A549 (cell line): ENCODE measurements around the gene AKTIP.

Experiments
- BHLHE40 ChIP-seq: IDR thresholded peaks from 2 replicates; pipeline ENCODE4 v1.6.1; 2012; ENCODE audit warnings: low read depth, low read length, inconsistent platforms
- CHD2 ChIP-seq: fragments of 150-350 bp; IDR thresholded peaks from 2 replicates; pipeline ENCODE4 v1.6.1; 2014; ENCODE audit warnings: low read length; ENCODE audit not compliant: partially characterized antibody
- EP300 ChIP-seq, 2 experiments: fragments of >200 bp; sonication (Bioruptor Twin); formaldehyde crosslinking; IDR thresholded peaks; 2 replicates in 1 of 2; 3 replicates in 1 of 2; pipeline ENCODE4 v1.6.1; 2016 to 2017
- KDM5A ChIP-seq: fragments of 200-600 bp; sonication (generic); IDR thresholded peaks from 2 replicates; pipeline ENCODE4 v1.6.1; 2016; ENCODE audit warnings: antibody characterized with exemption, mild to moderate bottlenecking
- POLR2A ChIP-seq: IDR thresholded peaks from 2 replicates; pipeline ENCODE4 v1.6.1; 2012; ENCODE audit warnings: mild to moderate bottlenecking, low read length
- RAD21 ChIP-seq, 2 experiments: fragments of >200 bp in 1 of 2; sonication (Bioruptor Twin) in 1 of 2; formaldehyde crosslinking in 1 of 2; IDR thresholded peaks in 1 of 2; conservative IDR thresholded peaks in 1 of 2; 2 replicates in 1 of 2; 3 replicates in 1 of 2; pipeline ENCODE4 v1.6.1; 2012 to 2018; ENCODE audit warnings: inconsistent platforms in 1 of 2
- TF ChIP-seq, protein P1 (sequence below): fragments of >200 bp; sonication (Bioruptor Twin); formaldehyde crosslinking; IDR thresholded peaks from 3 replicates; pipeline ENCODE4 v1.5.1; 2016
- TF ChIP-seq, protein P2 (sequence below): fragments of 200-600 bp; sonication (generic); IDR thresholded peaks from 2 replicates; pipeline ENCODE4 v1.6.1; 2016; ENCODE audit warnings: antibody characterized with exemption, mild to moderate bottlenecking, moderate library complexity

DNA sequence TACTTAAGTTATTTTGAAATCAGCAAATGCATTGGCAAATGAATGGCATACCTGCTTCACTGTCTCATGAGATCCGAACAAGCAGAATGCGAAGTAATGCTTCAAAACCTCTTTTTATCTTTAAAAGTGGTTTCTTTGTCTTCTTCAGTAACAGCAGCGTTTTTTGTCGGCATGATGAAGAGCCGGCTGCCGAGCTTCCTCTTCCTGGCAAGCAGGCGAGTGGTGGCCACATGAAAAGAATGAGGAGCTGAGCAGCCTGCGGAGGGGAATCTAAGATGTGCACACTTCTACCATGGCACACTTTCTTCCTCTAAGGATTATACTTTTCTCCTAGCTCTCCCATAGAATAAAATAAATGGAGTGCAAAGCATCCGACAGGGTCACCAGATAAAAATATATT lies 42.4 kb upstream of the AKTIP start:
- TF ChIP-seq, protein P1, sequence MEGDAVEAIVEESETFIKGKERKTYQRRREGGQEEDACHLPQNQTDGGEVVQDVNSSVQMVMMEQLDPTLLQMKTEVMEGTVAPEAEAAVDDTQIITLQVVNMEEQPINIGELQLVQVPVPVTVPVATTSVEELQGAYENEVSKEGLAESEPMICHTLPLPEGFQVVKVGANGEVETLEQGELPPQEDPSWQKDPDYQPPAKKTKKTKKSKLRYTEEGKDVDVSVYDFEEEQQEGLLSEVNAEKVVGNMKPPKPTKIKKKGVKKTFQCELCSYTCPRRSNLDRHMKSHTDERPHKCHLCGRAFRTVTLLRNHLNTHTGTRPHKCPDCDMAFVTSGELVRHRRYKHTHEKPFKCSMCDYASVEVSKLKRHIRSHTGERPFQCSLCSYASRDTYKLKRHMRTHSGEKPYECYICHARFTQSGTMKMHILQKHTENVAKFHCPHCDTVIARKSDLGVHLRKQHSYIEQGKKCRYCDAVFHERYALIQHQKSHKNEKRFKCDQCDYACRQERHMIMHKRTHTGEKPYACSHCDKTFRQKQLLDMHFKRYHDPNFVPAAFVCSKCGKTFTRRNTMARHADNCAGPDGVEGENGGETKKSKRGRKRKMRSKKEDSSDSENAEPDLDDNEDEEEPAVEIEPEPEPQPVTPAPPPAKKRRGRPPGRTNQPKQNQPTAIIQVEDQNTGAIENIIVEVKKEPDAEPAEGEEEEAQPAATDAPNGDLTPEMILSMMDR: no peak
- no peak for TF ChIP-seq CHD2
- no peak for TF ChIP-seq KDM5A
- no peak for TF ChIP-seq POLR2A
- no peak for TF ChIP-seq RAD21 (conservative IDR thresholded peaks at IDR 0.05 in 1 of 2, IDR thresholded peaks at IDR 0.05 in 1 of 2)
- no peak for TF ChIP-seq BHLHE40
- no peak for TF ChIP-seq EP300 (IDR thresholded peaks at IDR 0.05)
- TF ChIP-seq, protein P2, sequence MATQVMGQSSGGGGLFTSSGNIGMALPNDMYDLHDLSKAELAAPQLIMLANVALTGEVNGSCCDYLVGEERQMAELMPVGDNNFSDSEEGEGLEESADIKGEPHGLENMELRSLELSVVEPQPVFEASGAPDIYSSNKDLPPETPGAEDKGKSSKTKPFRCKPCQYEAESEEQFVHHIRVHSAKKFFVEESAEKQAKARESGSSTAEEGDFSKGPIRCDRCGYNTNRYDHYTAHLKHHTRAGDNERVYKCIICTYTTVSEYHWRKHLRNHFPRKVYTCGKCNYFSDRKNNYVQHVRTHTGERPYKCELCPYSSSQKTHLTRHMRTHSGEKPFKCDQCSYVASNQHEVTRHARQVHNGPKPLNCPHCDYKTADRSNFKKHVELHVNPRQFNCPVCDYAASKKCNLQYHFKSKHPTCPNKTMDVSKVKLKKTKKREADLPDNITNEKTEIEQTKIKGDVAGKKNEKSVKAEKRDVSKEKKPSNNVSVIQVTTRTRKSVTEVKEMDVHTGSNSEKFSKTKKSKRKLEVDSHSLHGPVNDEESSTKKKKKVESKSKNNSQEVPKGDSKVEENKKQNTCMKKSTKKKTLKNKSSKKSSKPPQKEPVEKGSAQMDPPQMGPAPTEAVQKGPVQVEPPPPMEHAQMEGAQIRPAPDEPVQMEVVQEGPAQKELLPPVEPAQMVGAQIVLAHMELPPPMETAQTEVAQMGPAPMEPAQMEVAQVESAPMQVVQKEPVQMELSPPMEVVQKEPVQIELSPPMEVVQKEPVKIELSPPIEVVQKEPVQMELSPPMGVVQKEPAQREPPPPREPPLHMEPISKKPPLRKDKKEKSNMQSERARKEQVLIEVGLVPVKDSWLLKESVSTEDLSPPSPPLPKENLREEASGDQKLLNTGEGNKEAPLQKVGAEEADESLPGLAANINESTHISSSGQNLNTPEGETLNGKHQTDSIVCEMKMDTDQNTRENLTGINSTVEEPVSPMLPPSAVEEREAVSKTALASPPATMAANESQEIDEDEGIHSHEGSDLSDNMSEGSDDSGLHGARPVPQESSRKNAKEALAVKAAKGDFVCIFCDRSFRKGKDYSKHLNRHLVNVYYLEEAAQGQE: no peak
